MCF 10A (cell line): ENCODE data around the gene UBE2D4. TPM values are rescaled to one million over a fixed set of nuclear protein-coding genes. Genes with fewer than 3 reads are reported as not detected.

ENCODE experiments used
- Bru-seq: library from RNA; stranded (reverse); fragments of 400-500 nt; gene quantifications from one replicate; lab custom pipeline; 2021; lab: Mats Ljungman, UMichigan
- BruChase-seq, 2 experiments: library from RNA; stranded (reverse); fragments of 400-500 nt; gene quantifications; one replicate each; lab custom pipeline; 2021; lab: Mats Ljungman, UMichigan
- BruUV-seq: library from RNA; stranded (reverse); fragments of 400-500 nt; replicated peaks from 2 replicates; lab custom pipeline; 2021; lab: Mats Ljungman, UMichigan
- CTCF ChIA-PET: fragments of 300-600 bp; sonication (Branson Sonifier 250); formaldehyde crosslinking; extraction: SDS; loops from one replicate; lab custom pipeline; 2021; ENCODE audit warnings: antibody characterized with exemption, inconsistent platforms; lab: Yijun Ruan, JAX
- POLR2A ChIA-PET: fragments of 300-600, 350-650 bp; sonication (Branson Sonifier 250); formaldehyde crosslinking; extraction: SDS; loops from one replicate; lab custom pipeline; 2020; ENCODE audit warnings: antibody characterized with exemption, inconsistent platforms; lab: Yijun Ruan, JAX
- DNase-seq: peaks from one replicate; pipeline ENCODE4 v3.0.0-alpha.2; 2018; ENCODE audit not compliant: unreplicated experiment
- H3K27ac Mint-ChIP-seq: one replicate; pipeline ENCODE4 v1.8.0; 2022; ENCODE audit warnings: mild to moderate bottlenecking, low read depth, mixed read lengths; ENCODE audit not compliant: unreplicated experiment
- H3K27me3 Mint-ChIP-seq: one replicate; pipeline ENCODE4 v1.8.0; 2022; ENCODE audit warnings: mixed read lengths; ENCODE audit not compliant: insufficient read depth, unreplicated experiment
- H3K36me3 Mint-ChIP-seq: one replicate; pipeline ENCODE4 v1.8.0; 2022; ENCODE audit warnings: mild to moderate bottlenecking, moderate library complexity, mixed read lengths; ENCODE audit not compliant: insufficient read depth, unreplicated experiment
- H3K4me1 Mint-ChIP-seq: one replicate; pipeline ENCODE4 v1.8.0; 2022; ENCODE audit warnings: mixed read lengths; ENCODE audit not compliant: insufficient read depth, unreplicated experiment
- H3K4me3 Mint-ChIP-seq: one replicate; pipeline ENCODE4 v1.8.0; 2022; ENCODE audit warnings: mild to moderate bottlenecking, moderate library complexity, mixed read lengths; ENCODE audit not compliant: unreplicated experiment
- H3K9me3 Mint-ChIP-seq: one replicate; pipeline ENCODE4 v1.8.0; 2022; ENCODE audit warnings: mixed read lengths; ENCODE audit not compliant: unreplicated experiment
- CTCF ChIP-seq: fragments of 200-600 bp; IDR thresholded peaks from one replicate; pipeline ENCODE4 v1.8.0; 2022; ENCODE audit warnings: antibody characterized with exemption, mild to moderate bottlenecking; ENCODE audit not compliant: unreplicated experiment
- intact Hi-C: fragments of 100-400 bp; cut with micrococcal nuclease; formaldehyde crosslinking; loops from 2 replicates; pipeline ENCODE4 v1.14.1; 2022
- long read RNA-seq: library from polyadenylated mRNA; stranded (forward); transcript quantifications from one replicate; pipeline ENCODE4 v2.0.0, GENCODE V29; 2022
- total RNA-seq: library from RNA; stranded (reverse); gene quantifications from 2 replicates; pipeline ENCODE4 v1.2.3, GENCODE V29; 2022

UBE2D4 gene
- total RNA-seq (11.6 and 13.7 TPM in 2 replicates), Bru-seq, nascent RNA (percentile 47 among the genes with signal in this experiment), BruChase-seq, experiment 1, labeled RNA remaining after a 6-hour chase (percentile 60 among the genes with signal in this experiment), BruChase-seq, experiment 2, labeled RNA remaining after a 2-hour chase (percentile 53 among the genes with signal in this experiment)
- long read RNA-seq, transcript UBE2D4-201 (7 exons, 3,974 nt), result major isoform, 7 of 21 reads
- long read RNA-seq, partial matches to known transcripts, result 2 of 21 reads
- long read RNA-seq, other reads (novel, unspliced or antisense), result 4 of 21 reads

- Mint-ChIP-seq H3K36me3 (peaks cover 13% of the 10 kb centered on the region), H3K4me3 (peak within 1 kb of the TSS; percentile 88), H3K4me1 (peaks cover 16% of the 10 kb centered on the region), H3K27ac (peak within 1 kb of the TSS; percentile 81), H3K9me3 (no peaks in the 10 kb centered on the region), H3K27me3 (no peaks in the 10 kb centered on the region)
- TSS peak; percentile 53 for BruUV-seq
- CTCF ChIA-PET, result interaction anchor here (0.6 to 1.0 kb wide), 3 partner anchors 13 to 1958 kb away, joined by 3 read pairs; no protein-coding TSS in a partner anchor
- DNase-seq, result peak; percentile 85
- POLR2A ChIA-PET, result interaction anchor here (0.6 to 1.6 kb wide), 9 partner anchors 11 to 1209 kb away, joined by 3 to 11 read pairs (median 4); partner anchors contain the start of gene MRPS24
- intact Hi-C loops, result loop anchor here (1.0 kb wide), 1 partner anchor 53 kb away; no protein-coding TSS in a partner anchor
- TF ChIP-seq CTCF, result no peak
Observed at GRCh38 chr7:43925984-43926797, at the start of gene UBE2D4. Gene UBE2D4, plus strand, starts transcription at chr7:43926436. Its CDS starts 97 bp downstream, at chr7:43926533.

GRCh38 chr7:43876976-43877745, 49.1 kb upstream of the UBE2D4 start:
- POLR2A ChIA-PET, result interaction anchor here (1.4 kb wide), 1 partner anchor 28 kb away, joined by 5 read pairs; no protein-coding TSS in a partner anchor
- no peak for TF ChIP-seq CTCF
- Mint-ChIP-seq H3K36me3 (peaks cover 71% of the 10 kb centered on the region), H3K27me3 (no peaks in the 10 kb centered on the region), H3K4me1 (peaks cover 27% of the 10 kb centered on the region), H3K4me3 (no peak overlapping the region), H3K9me3 (no peaks in the 10 kb centered on the region), H3K27ac (no peak overlapping the region)
- DNase-seq, result no peak
- CTCF ChIA-PET, result interaction anchor here (0.8 to 2.0 kb wide), 3 partner anchors 38 to 177 kb away, joined by 4 to 7 read pairs (median 5); no protein-coding TSS in a partner anchor
- BruUV-seq, result no TSS peak
- intact Hi-C loops, result no loop called here

- H3K27ac Mint-ChIP-seq, result no peak overlapping the region
- no peak for TF ChIP-seq CTCF
- no peak for DNase-seq
- intact Hi-C loops, result no loop called here
- no peak overlapping the region for H3K4me3 Mint-ChIP-seq
- peaks cover 16% of the 10 kb centered on the region for H3K4me1 Mint-ChIP-seq
- H3K9me3 Mint-ChIP-seq, result no peaks in the 10 kb centered on the region
- TSS peak; percentile 9 for BruUV-seq
- ChIA-PET CTCF (interaction anchor here (1.2 to 2.0 kb wide), 2 partner anchors 26 to 77 kb away, joined by 4 to 7 read pairs; no protein-coding TSS in a partner anchor), POLR2A (interaction anchor here (1.4 to 1.5 kb wide), 2 partner anchors 9 to 27 kb away, joined by 5 read pairs; partner anchors contain the start of gene MRPS24)
- H3K27me3 Mint-ChIP-seq, result no peaks in the 10 kb centered on the region
- H3K36me3 Mint-ChIP-seq, result peaks cover 77% of the 10 kb centered on the region
Observed at GRCh38 chr7:43877968-43878864, 48.0 kb upstream of the UBE2D4 start.
